ENCODE results near the gene DDB1. TPM values are rescaled to one million over a fixed set of nuclear protein-coding genes. Genes with fewer than 3 reads are reported as not detected.

Gene DDB1
- total RNA-seq, 1 experiment from 2014 or later, result 451 TPM

- CTCF ChIA-PET, result no interaction called here
These were observed 17.6 kb downstream of the DDB1 start for GRCh38 chr11:61315260-61315659.

GRCh38 chr11:61310749-61311148 is 22.2 kb downstream of the DDB1 start:
- Histone ChIP-seq H3K27me3 (ENCODE audit: low read length) (no peaks in the 10 kb centered on the region), H3K4me3 (ENCODE audit: low read length) (no peak overlapping the region), H3K4me1 (ENCODE audit: insufficient read depth, low read length) (peaks cover 5% of the 10 kb centered on the region; the same call in 1 of the 2 replicates), H2AFZ (ENCODE audit: low read length) (no peak overlapping the region), H3K27ac (ENCODE audit: low read length) (no peak overlapping the region), H3K79me2 (ENCODE audit: low read length) (no peaks in the 10 kb centered on the region), H3K36me3 (ENCODE audit: low read depth, low read length) (peaks cover 84% of the 10 kb centered on the region), H4K20me1 (ENCODE audit: low read length) (no peaks in the 10 kb centered on the region), H3F3A (ENCODE audit: low read length, unreplicated experiment) (no peaks in the 10 kb centered on the region), H3K9ac (ENCODE audit: low read length) (no peak overlapping the region), H3K9me3 (ENCODE audit: low read length) (no peaks in the 10 kb centered on the region), H3K9me2 (replicated peaks; ENCODE audit: low read length) (no peaks in the 10 kb centered on the region), H3K4me2 (ENCODE audit: low read length) (no peak overlapping the region)
- ChIA-PET CTCF (no interaction called here), POLR2A (ENCODE audit: unreplicated experiment) (interaction anchor here (0.6 kb wide), 1 partner anchor 51 kb away, joined by 3 read pairs; the partner anchor contains the start of gene CYB561A3)
- no peak for ATAC-seq
- intact Hi-C loops (cut with micrococcal nuclease), result no loop called here
- no TSS peak for BruUV-seq (replicated peaks)
- no peak for TF ChIP-seq EZH2phosphoT487 (IDR thresholded peaks at IDR 0.05; ENCODE audit: borderline replicate concordance, low read length)
- no peak for TF ChIP-seq CTCF (conservative IDR thresholded peaks at IDR 0.05; ENCODE audit: low read depth, low read length)
- TF ChIP-seq EZH2 (IDR thresholded peaks at IDR 0.05; ENCODE audit: low read length, unreplicated experiment), result no peak
- DNase-seq, result no peak

More at GRCh38 chr11:61315260-61315659, 17.6 kb downstream of the DDB1 start:
- no peaks in the 10 kb centered on the region for H3K27me3 ChIP-seq (ENCODE audit: low read length)
- no peak overlapping the region for H3K27ac ChIP-seq (ENCODE audit: low read length)
- H4K20me1 ChIP-seq (ENCODE audit: low read length), result no peaks in the 10 kb centered on the region
- TF ChIP-seq EZH2 (IDR thresholded peaks at IDR 0.05; ENCODE audit: low read length, unreplicated experiment) (no peak), EZH2phosphoT487 (IDR thresholded peaks at IDR 0.05; ENCODE audit: borderline replicate concordance, low read length) (no peak), CTCF (conservative IDR thresholded peaks at IDR 0.05; ENCODE audit: low read depth, low read length) (no peak)
- no peaks in the 10 kb centered on the region for H3K79me2 ChIP-seq (ENCODE audit: low read length)
- H3F3A ChIP-seq (ENCODE audit: low read length, unreplicated experiment), result no peaks in the 10 kb centered on the region
- intact Hi-C loops (cut with micrococcal nuclease), result no loop called here
- H3K9ac ChIP-seq (ENCODE audit: low read length), result no peak overlapping the region
- ATAC-seq, result peak; percentile 97
- H3K4me1 ChIP-seq (ENCODE audit: insufficient read depth, low read length), result peaks cover 5% of the 10 kb centered on the region; the same call in 1 of the 2 replicates
- H3K9me3 ChIP-seq (ENCODE audit: low read length), result no peaks in the 10 kb centered on the region
- DNase-seq, result peak; percentile 66
- no peak overlapping the region for H3K4me3 ChIP-seq (ENCODE audit: low read length)
- POLR2A ChIA-PET (ENCODE audit: unreplicated experiment), result no interaction called here
- BruUV-seq (replicated peaks), result no TSS peak
- no peak overlapping the region for H3K4me2 ChIP-seq (ENCODE audit: low read length)
- peaks cover 67% of the 10 kb centered on the region for H3K36me3 ChIP-seq (ENCODE audit: low read depth, low read length)
- no peak overlapping the region for H2AFZ ChIP-seq (ENCODE audit: low read length)
- no peaks in the 10 kb centered on the region for H3K9me2 ChIP-seq (replicated peaks; ENCODE audit: low read length)

- DNase-seq (no peak), ATAC-seq (no peak)
- Histone ChIP-seq H3K9me3 (ENCODE audit: low read length) (no peaks in the 10 kb centered on the region), H3K4me2 (ENCODE audit: low read length) (no peak overlapping the region), H3K9me2 (replicated peaks; ENCODE audit: low read length) (no peaks in the 10 kb centered on the region), H3K4me3 (ENCODE audit: low read length) (no peak overlapping the region), H3K79me2 (ENCODE audit: low read length) (no peaks in the 10 kb centered on the region), H3K27me3 (ENCODE audit: low read length) (no peaks in the 10 kb centered on the region), H3K9ac (ENCODE audit: low read length) (no peak overlapping the region), H3K36me3 (ENCODE audit: low read depth, low read length) (peaks cover 92% of the 10 kb centered on the region), H3K4me1 (ENCODE audit: insufficient read depth, low read length) (no peaks in the 10 kb centered on the region), H3K27ac (ENCODE audit: low read length) (no peak overlapping the region), H4K20me1 (ENCODE audit: low read length) (no peaks in the 10 kb centered on the region), H3F3A (ENCODE audit: low read length, unreplicated experiment) (no peaks in the 10 kb centered on the region), H2AFZ (ENCODE audit: low read length) (no peak overlapping the region)
- TF ChIP-seq EZH2 (IDR thresholded peaks at IDR 0.05; ENCODE audit: low read length, unreplicated experiment), result no peak
- TF ChIP-seq CTCF (conservative IDR thresholded peaks at IDR 0.05; ENCODE audit: low read depth, low read length), result no peak
- no peak for TF ChIP-seq EZH2phosphoT487 (IDR thresholded peaks at IDR 0.05; ENCODE audit: borderline replicate concordance, low read length)
- ChIA-PET POLR2A (ENCODE audit: unreplicated experiment) (no interaction called here), CTCF (no interaction called here)
- no TSS peak for BruUV-seq (replicated peaks)
- intact Hi-C loops (cut with micrococcal nuclease), result no loop called here
These were observed 23.2 kb downstream of the DDB1 start for GRCh38 chr11:61309739-61310138.
